Fibroblast of the aortic adventitia (primary cell): ENCODE measurements around the gene ACO2. TPM values are rescaled to one million over a fixed set of nuclear protein-coding genes. Genes with fewer than 3 reads are reported as not detected.

ENCODE experiments used
- DNase-seq: peaks from one replicate; pipeline ENCODE4 v3.0.0-alpha.2; 2010; ENCODE audit warnings: low read depth
- H3K4me3 ChIP-seq: 2 replicates; pipeline ENCODE4 v1.5.1; 2011; ENCODE audit warnings: low read depth, mild to moderate bottlenecking, control low read depth, low read length, moderate library complexity
- total RNA-seq: library from RNA; depleted of rRNA; stranded (reverse); fragments of >200 nt; gene quantifications from 2 replicates; pipeline ENCODE4 v1.2.3, GENCODE V29; 2012; ENCODE audit warnings: low replicate concordance
- TF ChIP-seq, protein P1 (sequence below): IDR thresholded peaks from 2 replicates; pipeline ENCODE4 v1.5.1; 2011; ENCODE audit warnings: mild to moderate bottlenecking, low read length, control low read depth, inconsistent platforms; ENCODE audit not compliant: insufficient read depth

Gene ACO2
- total RNA-seq, 1 donor: 45.9 TPM

DNA sequence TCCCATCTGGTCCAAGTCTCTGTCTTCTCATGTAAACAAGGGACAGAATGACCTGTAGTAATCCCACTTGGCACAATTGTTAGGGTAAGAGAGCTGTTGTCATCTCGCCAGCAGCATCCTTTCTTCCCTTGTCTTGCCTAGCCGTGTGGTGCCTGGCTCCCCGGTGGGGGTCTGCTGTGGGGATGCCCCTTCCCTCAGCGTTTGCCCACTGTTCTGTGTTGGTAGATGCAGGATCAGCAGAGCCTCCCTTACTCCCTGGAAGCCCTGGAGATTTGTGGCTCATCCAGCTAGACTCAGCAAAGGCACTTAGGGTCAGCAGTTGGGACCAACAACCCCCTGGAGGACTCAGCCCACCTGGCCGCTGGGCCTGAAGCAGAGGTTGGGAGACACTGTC, 13.0 kb downstream of the ACO2 start:
- no peak for DNase-seq
- H3K4me3 ChIP-seq: no peak overlapping the region
- TF ChIP-seq, protein P1, sequence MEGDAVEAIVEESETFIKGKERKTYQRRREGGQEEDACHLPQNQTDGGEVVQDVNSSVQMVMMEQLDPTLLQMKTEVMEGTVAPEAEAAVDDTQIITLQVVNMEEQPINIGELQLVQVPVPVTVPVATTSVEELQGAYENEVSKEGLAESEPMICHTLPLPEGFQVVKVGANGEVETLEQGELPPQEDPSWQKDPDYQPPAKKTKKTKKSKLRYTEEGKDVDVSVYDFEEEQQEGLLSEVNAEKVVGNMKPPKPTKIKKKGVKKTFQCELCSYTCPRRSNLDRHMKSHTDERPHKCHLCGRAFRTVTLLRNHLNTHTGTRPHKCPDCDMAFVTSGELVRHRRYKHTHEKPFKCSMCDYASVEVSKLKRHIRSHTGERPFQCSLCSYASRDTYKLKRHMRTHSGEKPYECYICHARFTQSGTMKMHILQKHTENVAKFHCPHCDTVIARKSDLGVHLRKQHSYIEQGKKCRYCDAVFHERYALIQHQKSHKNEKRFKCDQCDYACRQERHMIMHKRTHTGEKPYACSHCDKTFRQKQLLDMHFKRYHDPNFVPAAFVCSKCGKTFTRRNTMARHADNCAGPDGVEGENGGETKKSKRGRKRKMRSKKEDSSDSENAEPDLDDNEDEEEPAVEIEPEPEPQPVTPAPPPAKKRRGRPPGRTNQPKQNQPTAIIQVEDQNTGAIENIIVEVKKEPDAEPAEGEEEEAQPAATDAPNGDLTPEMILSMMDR: no peak

DNA sequence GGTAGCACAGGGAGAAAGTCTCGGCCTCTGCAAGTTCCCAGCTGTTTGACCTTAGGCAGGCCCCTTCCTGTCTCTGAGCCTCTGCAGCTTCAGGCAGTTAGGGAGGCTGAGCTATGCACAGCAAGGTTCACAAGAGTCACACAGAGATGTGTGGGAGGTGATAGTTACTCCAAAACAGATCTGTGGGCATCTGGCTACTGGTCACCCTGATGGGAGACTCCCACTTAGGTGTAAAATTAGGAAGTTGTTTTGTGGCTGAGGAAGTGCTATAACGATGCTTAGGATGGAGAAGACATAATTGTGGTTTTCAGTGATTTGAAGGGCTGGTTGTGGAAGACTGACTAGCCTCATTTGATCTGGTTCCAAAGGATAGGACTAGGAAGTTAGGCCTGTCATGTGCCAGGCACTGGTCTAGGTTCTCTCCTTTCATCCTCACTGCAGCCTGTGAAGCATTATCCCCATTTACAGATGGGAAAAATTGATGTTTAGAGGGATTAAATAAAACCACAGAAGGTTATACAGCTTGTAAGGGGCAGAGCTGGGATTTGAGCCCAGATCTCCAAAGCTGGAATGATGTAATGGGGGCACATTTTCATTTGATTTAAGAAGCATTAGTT, 13.5 kb downstream of the ACO2 start:
- H3K4me3 ChIP-seq: no peak overlapping the region
- peak; percentile 70 for DNase-seq
- TF ChIP-seq, protein P1: no peak

DNA sequence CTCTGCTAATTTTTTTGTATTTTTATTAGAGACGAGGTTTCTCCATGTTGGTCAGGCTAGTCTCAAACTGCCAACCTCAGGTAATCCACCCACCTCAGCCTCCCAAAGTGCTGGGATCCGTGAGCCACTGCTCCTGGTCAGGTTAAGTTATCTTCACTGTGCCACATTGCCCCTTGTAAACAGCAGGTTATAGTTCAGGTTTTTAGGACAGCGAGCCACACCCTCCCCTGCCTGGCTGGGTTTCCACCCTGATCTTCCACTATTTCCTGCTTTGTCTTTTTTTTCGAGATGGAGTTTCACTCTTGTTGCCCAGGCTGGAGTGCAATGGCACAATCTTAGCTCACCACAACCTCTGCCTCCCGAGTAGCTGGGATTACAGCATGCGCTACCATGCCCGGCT, 16.1 kb downstream of the ACO2 start:
- TF ChIP-seq, protein P1: no peak
- H3K4me3 ChIP-seq: no peak overlapping the region
- DNase-seq: no peak

DNA sequence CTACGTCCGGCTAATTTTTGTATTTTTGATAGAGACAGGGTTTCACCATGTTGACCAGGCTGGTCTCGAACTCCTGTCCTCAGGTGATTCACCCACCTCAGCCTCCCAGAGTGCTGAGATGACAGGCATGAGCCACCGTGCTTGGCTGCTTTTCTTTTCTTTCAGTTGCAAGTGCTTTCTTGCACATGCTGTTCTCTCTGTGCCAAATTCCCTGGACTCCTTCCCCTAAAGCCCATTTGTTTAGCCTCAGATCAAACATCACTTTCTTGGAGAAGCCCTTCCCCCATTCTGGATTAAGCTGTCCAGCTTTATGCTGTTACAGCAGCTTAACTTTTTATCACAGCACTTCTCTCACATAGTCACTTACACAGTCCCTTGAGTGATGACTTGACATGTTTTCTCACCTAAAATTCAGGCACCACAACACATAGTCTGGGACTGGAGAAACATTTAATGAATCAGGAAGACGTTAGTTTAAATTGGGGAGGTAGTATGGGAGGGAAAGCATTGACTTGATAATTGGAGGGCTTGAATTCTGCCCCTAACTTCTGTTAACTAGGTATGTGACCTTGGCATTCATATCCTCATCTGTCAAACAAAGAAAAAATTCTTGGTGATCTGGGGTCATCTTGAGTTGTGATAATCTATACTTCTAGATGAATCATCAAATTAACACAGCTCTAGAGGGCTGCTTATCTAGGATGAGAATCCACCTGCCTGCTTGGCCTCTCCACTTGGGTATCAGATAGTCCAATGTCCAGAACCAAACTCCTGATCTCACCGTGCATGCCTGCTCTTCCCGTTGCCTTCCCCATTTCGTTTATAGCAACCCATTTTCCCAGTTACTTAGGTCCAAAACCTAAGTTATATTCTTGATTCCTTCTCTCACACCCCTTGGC, 18.4 kb downstream of the ACO2 start:
- TF ChIP-seq, protein P1: no peak
- DNase-seq: peak; percentile 50
- H3K4me3 ChIP-seq: no peak overlapping the region

DNA sequence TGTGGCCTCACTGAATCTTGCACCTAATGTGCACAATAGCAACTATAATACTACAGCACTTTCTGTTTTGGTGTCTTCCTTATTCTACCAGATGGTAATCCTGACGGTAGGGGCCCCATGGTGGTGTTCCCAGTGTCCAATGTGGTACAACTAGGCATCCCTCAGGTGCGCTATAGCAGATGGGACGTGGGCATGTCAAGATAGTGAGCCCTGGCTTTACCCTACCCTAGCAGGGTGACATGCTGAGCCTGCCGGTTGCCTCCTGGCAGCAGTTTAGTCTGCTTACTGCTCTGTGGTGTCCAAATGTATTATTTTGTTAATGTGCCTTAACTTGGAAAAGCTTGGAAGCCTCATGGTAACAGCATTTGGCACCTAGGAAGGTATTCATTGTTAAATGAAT, 19.2 kb downstream of the ACO2 start:
- TF ChIP-seq, protein P1: no peak
- DNase-seq: no peak
- no peak overlapping the region for H3K4me3 ChIP-seq

DNA sequence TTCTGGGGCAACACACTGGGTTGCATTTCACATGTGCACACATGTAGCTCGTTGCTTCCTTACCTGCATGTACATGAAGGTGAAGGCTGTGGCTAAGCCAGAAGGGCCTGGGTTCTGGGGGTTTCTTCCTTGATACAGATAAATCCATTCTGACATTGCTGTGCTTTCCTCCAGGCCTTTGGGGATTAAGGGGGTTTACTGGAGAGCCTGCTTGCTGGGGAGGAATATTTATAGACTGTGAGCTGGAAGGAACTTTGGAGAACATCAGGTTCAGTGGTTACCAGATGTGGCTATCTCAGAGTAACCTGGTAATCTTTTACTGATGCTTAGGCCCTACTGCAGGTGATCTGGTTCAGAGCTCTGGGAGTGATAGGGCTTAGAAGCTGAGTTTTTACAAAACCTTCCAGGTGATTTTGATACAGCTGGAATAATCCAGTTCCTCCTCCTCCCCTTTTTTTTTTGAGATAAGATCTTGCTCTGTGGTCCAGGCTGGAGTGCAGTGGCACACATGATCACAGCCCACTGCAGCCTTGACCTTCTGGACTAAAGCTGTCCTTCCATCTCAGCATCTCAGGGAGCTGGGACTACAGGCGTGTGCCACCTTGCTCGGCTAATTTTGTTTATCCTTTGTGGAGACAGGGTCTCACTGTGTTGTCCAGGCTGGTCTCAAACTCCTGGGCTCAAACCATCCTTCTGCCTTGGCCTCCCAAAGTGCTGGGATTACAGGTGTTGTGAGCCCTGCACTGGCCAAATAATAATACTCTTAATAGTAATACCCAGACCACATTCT, 19.9 kb downstream of the ACO2 start:
- TF ChIP-seq, protein P1: no peak
- H3K4me3 ChIP-seq: no peak overlapping the region
- DNase-seq: no peak
